ENCODE results near the gene KITLG.
"Not testable (repeated sequence)": the region's sequence is repeated elsewhere in the genome, so short reads cannot be mapped to it uniquely, and the experiment has no call there.

Gene KITLG

DNA sequence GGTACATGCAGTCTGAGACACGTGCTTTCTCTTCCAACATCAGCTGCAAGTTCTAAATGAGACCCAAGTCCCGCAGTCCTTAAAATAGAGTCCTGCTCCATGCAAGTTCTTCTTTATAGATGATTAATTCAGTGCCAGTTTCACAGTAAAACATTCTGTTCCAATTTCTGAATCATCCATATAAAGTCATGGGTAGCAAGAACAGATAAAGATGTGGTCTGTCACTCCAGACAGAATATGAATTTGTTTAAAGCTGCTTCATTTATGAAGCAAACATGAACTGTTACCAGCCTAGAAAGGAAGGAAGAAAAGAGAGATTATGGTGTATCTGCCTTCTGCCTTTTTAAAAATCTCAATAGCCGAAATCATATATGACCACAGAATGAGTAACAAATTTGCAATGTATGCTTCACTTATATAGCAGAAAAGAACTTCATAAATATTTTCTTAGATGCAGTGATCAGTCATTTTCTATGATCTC lies 83.3 kb downstream of the KITLG start:
- in situ Hi-C loops (cut with MboI; ENCODE audit: low sequenced_read_pairs): no loop called here

DNA sequence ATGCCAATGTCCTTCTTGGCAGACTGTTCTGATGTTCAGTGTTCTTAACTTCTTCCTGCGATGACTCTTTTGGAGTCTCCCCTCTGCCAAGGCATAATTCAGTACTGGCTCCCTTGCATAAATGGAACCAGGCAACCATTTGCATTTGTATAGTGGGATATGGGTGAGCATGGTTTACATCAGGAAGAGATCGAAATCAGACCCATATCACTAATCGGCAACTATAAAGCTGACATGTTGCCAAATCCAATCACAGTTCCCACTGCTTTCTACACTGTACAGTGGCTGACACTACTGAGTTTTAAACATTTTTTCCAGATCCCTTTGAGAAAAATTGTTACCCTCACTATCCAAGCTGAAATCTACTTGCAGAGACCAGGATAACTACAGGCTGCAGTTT lies 83.8 kb downstream of the KITLG start:
- in situ Hi-C loops (cut with MboI; ENCODE audit: low sequenced_read_pairs): no loop called here

DNA sequence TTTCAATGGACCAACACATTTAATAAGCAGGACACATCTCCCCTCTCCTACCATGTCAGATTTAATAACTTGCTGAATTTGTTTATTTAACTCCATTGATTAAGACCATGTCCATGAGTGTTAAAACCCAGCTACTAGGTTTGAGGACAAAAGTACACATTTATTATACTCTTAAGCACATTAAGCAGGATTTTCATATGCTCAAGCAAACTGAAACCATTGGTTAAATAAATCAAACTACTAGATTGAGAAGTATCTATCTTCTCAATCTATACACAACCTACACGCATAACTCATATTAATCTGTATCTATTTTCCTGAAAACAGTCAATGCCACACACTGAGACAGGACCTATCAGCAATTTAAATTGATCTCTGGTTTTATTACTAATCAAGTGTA lies 85.2 kb downstream of the KITLG start:
- in situ Hi-C loops (cut with MboI; ENCODE audit: low sequenced_read_pairs): no loop called here

DNA sequence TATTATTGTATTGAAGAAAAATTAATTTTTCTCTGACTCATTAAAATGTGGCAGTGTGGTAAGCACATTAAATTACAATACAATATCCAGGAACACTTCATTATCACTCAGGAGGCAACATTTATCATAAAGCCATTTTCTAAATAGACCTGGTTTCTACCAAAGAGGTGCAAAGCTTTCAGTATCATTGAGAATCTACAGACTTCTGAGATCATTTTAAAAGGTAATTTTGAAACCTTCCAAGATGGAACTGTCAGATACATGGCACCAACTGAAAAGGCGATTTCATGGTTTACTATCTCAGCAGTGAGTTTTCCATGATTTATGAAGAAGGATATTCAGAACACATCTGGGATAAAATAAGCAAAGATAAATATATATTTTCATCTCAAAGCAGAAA lies 85.8 kb downstream of the KITLG start:
- in situ Hi-C loops (cut with MboI; ENCODE audit: low sequenced_read_pairs): no loop called here

DNA sequence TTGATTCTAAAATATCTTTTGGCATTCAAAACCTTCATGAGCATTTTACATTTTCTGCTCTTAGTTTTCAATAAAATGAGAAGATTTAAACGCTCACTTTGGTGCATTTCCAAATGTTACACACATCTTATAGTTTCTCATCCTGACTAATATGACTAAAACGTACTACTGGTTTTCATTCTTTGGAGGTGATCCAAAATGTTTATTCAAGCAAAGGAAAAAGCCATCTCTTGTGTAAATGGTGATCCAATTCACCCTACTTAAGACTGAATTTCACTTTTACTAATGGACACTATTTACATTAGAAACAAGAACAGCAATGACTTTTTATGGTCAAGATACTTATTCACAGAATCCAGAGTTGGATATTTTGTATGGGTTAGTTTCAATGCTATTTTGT lies 86.6 kb downstream of the KITLG start:
- in situ Hi-C loops (cut with MboI; ENCODE audit: low sequenced_read_pairs): no loop called here

DNA sequence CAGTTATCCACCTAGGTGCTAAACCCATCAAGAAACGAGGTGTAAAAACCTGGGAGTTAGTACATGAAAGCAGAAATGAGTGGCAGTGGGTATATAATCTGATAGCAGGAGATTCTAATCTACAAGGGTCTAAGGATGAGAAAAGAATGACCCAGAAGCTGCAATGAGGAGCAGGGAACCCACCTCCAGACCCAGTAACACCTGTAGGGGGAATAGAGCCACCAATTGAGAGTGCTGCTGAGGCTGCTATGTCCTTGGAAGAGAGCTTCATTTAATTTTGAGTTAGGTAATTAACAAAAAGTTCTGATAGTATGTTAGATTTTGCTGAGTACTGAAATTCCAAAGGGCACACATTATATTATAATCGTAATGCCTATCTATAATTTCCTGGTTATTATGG lies 89.8 kb downstream of the KITLG start:
- in situ Hi-C loops (cut with MboI; ENCODE audit: low sequenced_read_pairs): no loop called here

DNA sequence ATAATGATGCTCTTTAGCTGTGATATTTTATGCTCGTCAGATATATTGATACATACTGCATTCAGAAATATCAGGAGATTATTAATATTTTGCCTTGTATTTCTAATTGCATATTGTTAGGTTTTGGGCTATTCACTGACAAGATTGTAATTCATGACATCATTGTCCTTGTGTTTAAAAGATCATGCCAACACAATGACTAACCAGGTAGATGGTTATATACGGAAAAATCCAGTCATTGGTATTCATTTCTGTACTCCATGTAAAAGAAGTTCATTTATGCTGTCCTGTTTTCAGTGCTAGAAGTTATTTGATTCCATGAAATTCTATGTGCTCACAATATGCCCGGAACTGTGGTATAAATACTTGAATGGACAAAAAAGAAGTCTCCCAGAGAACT lies 107.5 kb downstream of the KITLG start:
- in situ Hi-C loops (cut with MboI; ENCODE audit: low sequenced_read_pairs): no loop called here

- in situ Hi-C loops (cut with MboI; ENCODE audit: low sequenced_read_pairs): no loop called here
Observed at GRCh38 chr12:88472248-88472647, 108.0 kb downstream of the KITLG start.

GRCh38 chr12:88471331-88472045 lies 108.8 kb downstream of the KITLG start:
- in situ Hi-C loops (cut with MboI; ENCODE audit: low sequenced_read_pairs): no loop called here

DNA sequence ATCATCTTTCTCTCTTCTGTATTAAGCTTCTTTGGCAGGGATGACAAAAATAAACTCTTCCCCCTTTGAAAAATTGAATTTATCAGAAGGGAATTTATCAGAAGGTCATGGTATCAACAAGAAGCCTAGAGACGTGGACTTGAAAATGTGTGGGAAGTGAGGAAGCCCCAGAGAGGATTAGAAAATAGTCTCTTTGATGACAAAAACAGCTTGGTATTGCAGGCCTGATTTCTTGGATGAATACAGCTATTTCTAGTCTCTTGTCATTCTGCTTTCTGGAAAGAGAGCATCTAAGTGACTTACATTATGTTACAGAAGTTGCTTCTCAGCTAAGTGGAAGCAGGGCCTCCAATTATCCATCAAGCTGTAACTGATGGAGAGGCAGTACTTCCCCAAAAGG lies 111.1 kb downstream of the KITLG start:
- in situ Hi-C loops (cut with MboI; ENCODE audit: low sequenced_read_pairs): no loop called here

DNA sequence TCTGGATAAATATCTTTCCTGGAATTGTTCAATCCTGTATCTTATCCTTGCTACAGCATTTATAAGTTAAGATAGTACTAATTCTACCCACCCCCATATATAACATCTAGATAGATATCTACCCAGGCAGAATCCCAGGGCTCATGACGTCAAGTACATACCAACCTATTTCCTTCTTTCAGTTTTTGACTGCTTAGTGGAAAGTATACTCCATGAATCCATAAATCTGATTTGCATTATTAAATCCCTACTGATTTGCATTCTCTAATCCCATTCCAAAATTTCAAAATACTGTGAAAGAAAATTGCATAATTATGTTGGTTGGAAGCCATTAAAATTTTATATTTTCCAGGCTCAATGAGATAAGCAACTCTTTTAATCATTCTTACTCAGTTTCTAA lies 111.7 kb downstream of the KITLG start:
- in situ Hi-C loops (cut with MboI; ENCODE audit: low sequenced_read_pairs): no loop called here

DNA sequence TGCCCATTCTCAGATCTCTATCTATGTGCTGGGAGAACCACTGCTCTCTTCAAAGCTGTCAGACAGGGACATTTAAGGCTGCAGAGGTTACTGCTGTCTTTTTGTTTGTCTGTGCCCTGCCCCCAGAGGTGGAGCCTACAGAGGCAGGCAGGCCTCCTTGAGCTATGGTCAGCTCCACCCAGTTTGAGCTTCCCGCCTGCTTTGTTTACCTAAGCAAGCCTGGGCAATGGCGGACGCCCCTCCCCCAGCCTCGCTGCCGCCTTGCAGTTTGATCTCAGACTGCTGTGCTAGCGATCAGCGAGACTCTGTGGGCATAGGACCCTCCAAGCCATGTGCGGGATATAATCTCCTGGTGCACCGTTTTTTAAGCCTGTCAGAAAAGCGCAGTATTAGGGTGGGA lies 113.6 kb downstream of the KITLG start:
- in situ Hi-C loops (cut with MboI; ENCODE audit: low sequenced_read_pairs): not testable (repeated sequence)

DNA sequence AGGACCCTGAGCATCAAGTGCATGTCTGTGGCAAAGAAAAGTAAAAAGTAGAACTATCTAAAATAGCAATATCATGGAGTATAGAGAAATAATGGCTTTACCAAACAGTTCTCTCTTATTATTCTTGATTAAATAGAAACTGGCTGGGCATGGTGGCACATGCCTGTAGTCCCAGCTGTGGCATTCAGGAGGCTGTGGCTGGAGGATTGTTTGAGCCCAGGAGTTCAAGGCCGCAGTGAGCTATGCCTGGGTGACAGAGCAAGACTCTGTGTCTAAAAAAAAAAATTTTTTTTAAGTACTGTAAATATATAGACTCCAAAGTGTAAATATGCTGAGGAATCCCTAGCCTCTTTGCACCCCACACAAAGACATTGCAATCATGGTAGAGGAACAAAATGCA lies 121.9 kb downstream of the KITLG start:
- in situ Hi-C loops (cut with MboI; ENCODE audit: low sequenced_read_pairs): no loop called here

GRCh38 chr12:88453323-88453722 lies 126.9 kb downstream of the KITLG start:
- in situ Hi-C loops (cut with MboI; ENCODE audit: low sequenced_read_pairs): no loop called here

- in situ Hi-C loops (cut with MboI; ENCODE audit: low sequenced_read_pairs): no loop called here
Observed at GRCh38 chr12:88451205-88451604, 129.1 kb downstream of the KITLG start.

- in situ Hi-C loops (cut with MboI; ENCODE audit: low sequenced_read_pairs): no loop called here
Observed at GRCh38 chr12:88450136-88450535, 130.1 kb downstream of the KITLG start.

GRCh38 chr12:88448337-88448915 lies 131.8 kb downstream of the KITLG start:
- in situ Hi-C loops (cut with MboI; ENCODE audit: low sequenced_read_pairs): no loop called here

- in situ Hi-C loops (cut with MboI; ENCODE audit: low sequenced_read_pairs): no loop called here
Observed at GRCh38 chr12:88445705-88446394, 134.4 kb downstream of the KITLG start.

- in situ Hi-C loops (cut with MboI; ENCODE audit: low sequenced_read_pairs): no loop called here
Observed at GRCh38 chr12:88444481-88444880, 135.8 kb downstream of the KITLG start.
